Measurements from ENCODE around the gene CENPS. TPM values are rescaled to one million over a fixed set of nuclear protein-coding genes. Genes with fewer than 3 reads are reported as not detected.

The CENPS gene
- total and polyA plus RNA-seq, 8 donors = 1.8 to 29.5 (median 10.0) TPM; not detected in 2

DNA sequence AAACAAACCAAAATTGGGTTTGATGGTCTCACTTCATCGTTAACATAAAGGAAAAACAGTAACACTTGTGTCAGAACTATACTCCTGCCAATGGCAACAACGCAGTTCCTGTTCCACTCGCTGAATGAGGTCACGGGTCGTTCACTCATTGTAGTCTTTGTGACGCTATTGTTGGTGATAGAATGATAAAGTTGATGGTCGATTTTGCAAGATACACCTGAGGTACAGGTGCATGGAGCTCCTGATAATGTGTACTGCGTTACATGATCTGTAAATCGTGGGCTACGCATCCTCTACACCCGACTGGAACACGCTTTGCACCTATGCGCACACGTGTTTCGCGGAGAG, 391 bp upstream of the CENPS start:
- DNase-seq = peak in 1 of 2 donors; percentile 62
- WGBS, 5 donors = 7 to 20% (median 13%) methylated on average over 8 to 16 of the region's 16 CpGs
- Histone ChIP-seq H3K9me3 (no peaks in the 10 kb centered on the region), H3K4me3 (peak overlapping the region; percentile 76 to 92 (median 86)), H3K36me3 (peaks cover 0 to under 1% (median under 1%) of the 10 kb centered on the region in 4 donors), H3K4me1 (peaks cover 13 to 41% (median 27%) of the 10 kb centered on the region in 4 donors), H3K27me3 (no peaks in the 10 kb centered on the region), H3K27ac (peak overlapping the region; percentile 16 to 85 (median 78))
- intact Hi-C loops (cut with DNase I; ENCODE audit: low total_unique reads) = loop anchor here (5.0 to 10.0 kb wide), 2 partner anchors 53 to 65 kb away; no protein-coding TSS in a partner anchor
- no peak for TF ChIP-seq POLR2AphosphoS5 (IDR thresholded peaks at IDR 0.05)

DNA sequence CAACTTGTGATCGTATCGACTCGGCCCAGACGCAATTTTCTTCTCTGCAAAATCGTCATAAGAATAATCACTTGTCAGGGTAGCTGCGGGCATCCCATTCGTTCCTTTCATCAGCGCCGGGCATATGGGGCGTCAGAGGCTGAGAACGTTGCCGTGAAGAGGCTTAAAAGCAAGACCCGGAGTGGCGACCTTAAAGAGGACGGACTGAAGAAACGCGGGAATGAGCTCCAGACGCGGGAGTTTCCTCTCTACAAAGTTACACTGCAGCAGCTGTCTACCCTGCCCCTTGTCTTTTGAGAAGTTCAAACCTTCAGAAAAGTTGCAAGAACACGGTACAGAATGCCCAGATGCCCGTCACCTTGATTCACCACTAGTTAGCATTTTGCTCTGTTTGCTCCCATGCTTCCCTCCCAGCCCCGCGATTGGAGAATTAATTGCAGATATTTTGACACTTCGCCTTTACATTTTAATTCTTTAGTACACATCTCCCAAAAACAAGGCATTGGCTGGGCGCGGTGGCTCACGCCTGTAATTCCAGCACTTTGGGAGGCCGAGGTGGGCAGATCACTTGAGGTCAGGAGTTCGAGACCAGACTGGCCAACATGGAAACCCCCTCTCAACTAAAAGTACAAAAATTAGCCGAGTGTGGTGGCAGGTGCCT, 967 bp downstream of the CENPS start:
- DNase-seq = no peak
- peak overlapping the region; percentile 76 to 92 (median 86) for H3K4me3 ChIP-seq
- WGBS, 5 donors = 19 to 25% (median 20%) methylated on average over 28 to 30 of the region's 30 CpGs
- peaks cover 13 to 41% (median 27%) of the 10 kb centered on the region in 4 donors for H3K4me1 ChIP-seq
- peak overlapping the region in 4 of 5 donors; percentile 70 to 85 (median 81) for H3K27ac ChIP-seq
- TF ChIP-seq POLR2A (IDR thresholded peaks at IDR 0.05) (no peak), POLR2AphosphoS5 (IDR thresholded peaks at IDR 0.05) (no peak), EP300 (IDR thresholded peaks at IDR 0.05) (no peak)
- TF ChIP-seq, protein P1, sequence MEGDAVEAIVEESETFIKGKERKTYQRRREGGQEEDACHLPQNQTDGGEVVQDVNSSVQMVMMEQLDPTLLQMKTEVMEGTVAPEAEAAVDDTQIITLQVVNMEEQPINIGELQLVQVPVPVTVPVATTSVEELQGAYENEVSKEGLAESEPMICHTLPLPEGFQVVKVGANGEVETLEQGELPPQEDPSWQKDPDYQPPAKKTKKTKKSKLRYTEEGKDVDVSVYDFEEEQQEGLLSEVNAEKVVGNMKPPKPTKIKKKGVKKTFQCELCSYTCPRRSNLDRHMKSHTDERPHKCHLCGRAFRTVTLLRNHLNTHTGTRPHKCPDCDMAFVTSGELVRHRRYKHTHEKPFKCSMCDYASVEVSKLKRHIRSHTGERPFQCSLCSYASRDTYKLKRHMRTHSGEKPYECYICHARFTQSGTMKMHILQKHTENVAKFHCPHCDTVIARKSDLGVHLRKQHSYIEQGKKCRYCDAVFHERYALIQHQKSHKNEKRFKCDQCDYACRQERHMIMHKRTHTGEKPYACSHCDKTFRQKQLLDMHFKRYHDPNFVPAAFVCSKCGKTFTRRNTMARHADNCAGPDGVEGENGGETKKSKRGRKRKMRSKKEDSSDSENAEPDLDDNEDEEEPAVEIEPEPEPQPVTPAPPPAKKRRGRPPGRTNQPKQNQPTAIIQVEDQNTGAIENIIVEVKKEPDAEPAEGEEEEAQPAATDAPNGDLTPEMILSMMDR (IDR thresholded peaks at IDR 0.05) = no peak
- peaks cover 0 to 5% (median 3%) of the 10 kb centered on the region in 4 donors for H3K36me3 ChIP-seq
- H3K27me3 ChIP-seq = no peaks in the 10 kb centered on the region
- no peaks in the 10 kb centered on the region for H3K9me3 ChIP-seq
- intact Hi-C loops (cut with DNase I; ENCODE audit: low total_unique reads) = loop anchor here (10.0 kb wide), 1 partner anchor 64 kb away; no protein-coding TSS in a partner anchor

DNA sequence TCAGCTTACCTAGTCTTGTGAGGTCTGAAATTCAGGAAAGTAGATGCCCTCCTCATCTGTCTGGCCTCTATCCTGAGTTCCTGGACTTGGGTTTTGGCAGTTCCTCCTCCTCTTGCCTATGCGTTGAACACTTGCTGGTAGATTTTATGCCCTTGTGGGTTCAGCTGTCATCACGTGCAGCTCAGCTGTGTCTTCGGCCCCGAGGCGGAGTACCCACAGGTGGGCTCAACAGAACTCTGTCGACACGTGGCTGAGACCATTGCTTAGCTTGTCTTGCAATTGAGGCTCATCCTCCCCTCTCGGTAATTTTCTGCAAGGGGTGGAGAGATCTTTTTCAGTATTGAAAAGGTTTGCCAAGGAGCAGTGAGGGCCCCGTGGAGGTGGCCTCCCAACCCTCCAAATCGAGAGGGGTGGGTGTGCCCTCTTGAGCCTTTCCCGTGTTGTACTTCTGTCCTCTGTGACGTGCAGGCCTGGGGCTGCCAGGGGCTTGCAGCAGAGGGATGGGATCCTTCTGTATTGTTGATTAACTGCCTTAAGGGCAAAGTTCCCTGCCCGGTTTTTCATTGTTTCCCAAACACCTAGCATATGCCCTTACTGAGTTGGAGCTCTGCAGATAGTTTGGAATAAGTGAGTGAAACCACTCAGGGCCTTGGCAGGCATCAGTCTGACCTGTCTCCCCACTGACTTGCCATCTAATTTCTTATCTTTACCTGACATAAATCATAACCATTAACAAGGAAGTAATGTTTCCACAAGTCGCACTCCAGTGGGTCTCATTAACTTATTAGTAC, 2.9 kb downstream of the CENPS start:
- intact Hi-C loops (cut with DNase I; ENCODE audit: low total_unique reads) = loop anchor here (10.0 kb wide), 1 partner anchor 62 kb away; no protein-coding TSS in a partner anchor
- DNase-seq = peak in 1 of 2 donors; percentile 17
- Histone ChIP-seq H3K36me3 (peaks cover 0 to 5% (median 3%) of the 10 kb centered on the region in 4 donors), H3K4me1 (peaks cover 13 to 36% (median 28%) of the 10 kb centered on the region in 4 donors), H3K9me3 (no peaks in the 10 kb centered on the region), H3K4me3 (no peak overlapping the region), H3K27ac (no peak overlapping the region), H3K27me3 (no peaks in the 10 kb centered on the region)
- WGBS, 5 donors = 63 to 74% (median 71%) methylated on average over 14 of the region's 14 CpGs
- TF ChIP-seq EP300 (IDR thresholded peaks at IDR 0.05) (no peak), POLR2A (IDR thresholded peaks at IDR 0.05) (no peak), POLR2AphosphoS5 (IDR thresholded peaks at IDR 0.05) (no peak)
- TF ChIP-seq, protein P1 (IDR thresholded peaks at IDR 0.05) = no peak

DNA sequence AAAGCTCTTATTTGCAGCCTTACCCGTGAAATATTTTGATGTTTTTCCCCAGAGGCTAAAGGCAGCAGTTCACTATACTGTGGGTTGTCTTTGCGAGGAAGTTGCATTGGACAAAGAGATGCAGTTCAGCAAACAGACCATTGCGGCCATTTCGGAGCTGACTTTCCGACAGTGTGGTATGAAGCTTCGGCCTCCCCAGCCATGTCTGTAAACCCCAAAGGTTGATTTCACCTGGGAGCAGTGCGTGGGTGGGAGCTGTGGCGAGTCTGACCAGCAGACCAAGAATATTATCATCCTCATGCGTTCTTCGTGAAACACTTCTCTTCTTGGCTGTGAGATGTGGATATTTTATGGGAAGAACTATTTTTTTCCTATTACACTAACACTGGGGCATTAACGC, 3.6 kb downstream of the CENPS start:
- H3K4me1 ChIP-seq = peaks cover 13 to 35% (median 28%) of the 10 kb centered on the region in 4 donors
- intact Hi-C loops (cut with DNase I; ENCODE audit: low total_unique reads) = loop anchor here (10.0 kb wide), 1 partner anchor 61 kb away; no protein-coding TSS in a partner anchor
- H3K9me3 ChIP-seq = no peaks in the 10 kb centered on the region
- H3K27ac ChIP-seq = no peak overlapping the region
- 80 to 91% (median 89%) methylated on average over 11 of the region's 11 CpGs for WGBS, 5 donors
- no peak overlapping the region for H3K4me3 ChIP-seq
- H3K27me3 ChIP-seq = no peaks in the 10 kb centered on the region
- TF ChIP-seq POLR2A (IDR thresholded peaks at IDR 0.05) = no peak
- no peak for TF ChIP-seq EP300 (IDR thresholded peaks at IDR 0.05)
- TF ChIP-seq, protein P1 (IDR thresholded peaks at IDR 0.05) = no peak
- no peak for TF ChIP-seq POLR2AphosphoS5 (IDR thresholded peaks at IDR 0.05)
- peaks cover 0 to 5% (median 3%) of the 10 kb centered on the region in 4 donors for H3K36me3 ChIP-seq
- no peak for DNase-seq
